Natural killer cell treated with Interleukin-12 subunit alpha and Interleukin-12 subunit beta and Interleukin-15 and Interleukin-18, amount 100 ng/mL, for 72 hours (primary cell): Measurements from ENCODE around the gene DNAL4. TPM values are rescaled to one million over a fixed set of nuclear protein-coding genes. Genes with fewer than 3 reads are reported as not detected.

ENCODE experiments used
- ATAC-seq, 2 donors: fragments of 150-1000 bp; cut with Tn5 transposase in 1 of 2; sonication (Bioruptor Pico), chemical (Tn5 transposase) in 1 of 2; 2 replicates each; pipeline ENCODE4 v1.10.0; 2021
- DNase-seq: peaks from one replicate; pipeline ENCODE4 v3.0.0; 2022; ENCODE audit warnings: low spot score
- H3K27ac Mint-ChIP-seq, 2 donors: 1 replicate in 1 of 2; 2 replicates in 1 of 2; pipeline ENCODE4 v1.8.0; 2022; ENCODE audit warnings: mixed read lengths in 2 of 2, mild to moderate bottlenecking in 1 of 2, moderate library complexity in 1 of 2
- H3K27me3 Mint-ChIP-seq, 2 donors: 1 replicate in 1 of 2; 2 replicates in 1 of 2; pipeline ENCODE4 v1.8.0; 2022; ENCODE audit warnings: mixed read lengths in 2 of 2
- H3K36me3 Mint-ChIP-seq: one replicate; pipeline ENCODE4 v1.8.0; 2022; ENCODE audit warnings: mixed read lengths
- H3K4me1 Mint-ChIP-seq, 2 donors: 1 replicate in 1 of 2; 2 replicates in 1 of 2; pipeline ENCODE4 v1.8.0; 2022; ENCODE audit warnings: low read depth in 2 of 2, mixed read lengths in 2 of 2, mild to moderate bottlenecking in 1 of 2
- H3K4me3 Mint-ChIP-seq: one replicate; pipeline ENCODE4 v1.8.0; 2022; ENCODE audit warnings: mixed read lengths
- H3K9me3 Mint-ChIP-seq: 2 replicates; pipeline ENCODE4 v1.8.0; 2022; ENCODE audit warnings: mixed read lengths
- total RNA-seq, 2 donors: library from RNA; stranded (reverse); gene quantifications; one replicate each; pipeline ENCODE4 v1.2.3, GENCODE V29; 2022

The DNAL4 gene
- 10 to 100 TPM in 1 of 2 donors, 1 to 10 TPM in 1; 9.0 to 11.0 TPM for total RNA-seq

- DNase-seq (peak; percentile 95), ATAC-seq (peak; percentile 96 to 98)
- Mint-ChIP-seq H3K27me3 (peaks cover 24 to 34% of the 10 kb centered on the region in 2 donors), H3K9me3 (peaks cover 5% of the 10 kb centered on the region), H3K36me3 (no peaks in the 10 kb centered on the region), H3K4me1 (peaks cover 21 to 31% of the 10 kb centered on the region in 2 donors), H3K4me3 (peak within 1 kb of the TSS; percentile 98), H3K27ac (peak within 1 kb of the TSS; percentile 83 to 84)
Observed at GRCh38 chr22:38793721-38794466, at the start of gene DNAL4. Gene DNAL4 (minus strand): TSS chr22:38794143. CDS start chr22:38782731, 11,412 bp downstream.

- no peak overlapping the region for H3K4me3 Mint-ChIP-seq
- peak; percentile 70 for DNase-seq
Observed at GRCh38 chr22:38843201-38843656, 49.3 kb upstream of the DNAL4 start.

GRCh38 chr22:38842512-38843200 lies 48.7 kb upstream of the DNAL4 start:
- Mint-ChIP-seq H3K27me3 (peaks cover 23 to 27% of the 10 kb centered on the region in 2 donors), H3K4me3 (peak overlapping the region; percentile 80), H3K27ac (peak overlapping the region; percentile 19 to 63), H3K9me3 (no peaks in the 10 kb centered on the region), H3K36me3 (no peaks in the 10 kb centered on the region), H3K4me1 (peaks cover 0 to 20% of the 10 kb centered on the region in 2 donors)
- no peak for ATAC-seq
- no peak for DNase-seq

More at GRCh38 chr22:38843201-38843656, 49.3 kb upstream of the DNAL4 start:
- Mint-ChIP-seq H3K36me3 (no peaks in the 10 kb centered on the region), H3K9me3 (no peaks in the 10 kb centered on the region), H3K27ac (no peak overlapping the region), H3K27me3 (peaks cover 23 to 27% of the 10 kb centered on the region in 2 donors), H3K4me1 (peaks cover 0 to 20% of the 10 kb centered on the region in 2 donors)
- peak; percentile 86 to 90 for ATAC-seq

GRCh38 chr22:38841635-38842034 lies 47.7 kb upstream of the DNAL4 start:
- no peak for ATAC-seq
- Mint-ChIP-seq H3K4me3 (no peak overlapping the region), H3K27ac (no peak overlapping the region), H3K27me3 (peaks cover 17 to 25% of the 10 kb centered on the region in 2 donors), H3K36me3 (no peaks in the 10 kb centered on the region), H3K4me1 (peaks cover 0 to 20% of the 10 kb centered on the region in 2 donors), H3K9me3 (no peaks in the 10 kb centered on the region)
- DNase-seq: no peak

- no peak for ATAC-seq
- H3K27me3 Mint-ChIP-seq: peaks cover 16 to 22% of the 10 kb centered on the region in 2 donors
- H3K4me3 Mint-ChIP-seq: no peak overlapping the region
- H3K4me1 Mint-ChIP-seq: peaks cover 0 to 20% of the 10 kb centered on the region in 2 donors
- no peaks in the 10 kb centered on the region for H3K9me3 Mint-ChIP-seq
- H3K36me3 Mint-ChIP-seq: no peaks in the 10 kb centered on the region
- H3K27ac Mint-ChIP-seq: no peak overlapping the region
- DNase-seq: no peak
Observed at GRCh38 chr22:38841211-38841610, 47.3 kb upstream of the DNAL4 start.

- Mint-ChIP-seq H3K4me3 (no peak overlapping the region), H3K27ac (no peak overlapping the region), H3K9me3 (no peaks in the 10 kb centered on the region), H3K27me3 (peaks cover 16 to 22% of the 10 kb centered on the region in 2 donors), H3K4me1 (peaks cover 0 to 20% of the 10 kb centered on the region in 2 donors), H3K36me3 (no peaks in the 10 kb centered on the region)
- no peak for DNase-seq
- ATAC-seq: no peak
Observed at GRCh38 chr22:38840129-38840528, 46.2 kb upstream of the DNAL4 start.

- Mint-ChIP-seq H3K36me3 (no peaks in the 10 kb centered on the region), H3K27ac (no peak overlapping the region), H3K4me1 (peaks cover 0 to 20% of the 10 kb centered on the region in 2 donors), H3K9me3 (no peaks in the 10 kb centered on the region), H3K27me3 (peaks cover 16 to 22% of the 10 kb centered on the region in 2 donors), H3K4me3 (no peak overlapping the region)
- no peak for DNase-seq
- no peak for ATAC-seq
Observed at GRCh38 chr22:38839686-38840085, 45.7 kb upstream of the DNAL4 start.

- Mint-ChIP-seq H3K27me3 (peaks cover 12 to 19% of the 10 kb centered on the region in 2 donors), H3K4me3 (no peak overlapping the region), H3K27ac (no peak overlapping the region), H3K4me1 (peaks cover 0 to 13% of the 10 kb centered on the region in 2 donors), H3K9me3 (no peaks in the 10 kb centered on the region), H3K36me3 (no peaks in the 10 kb centered on the region)
- DNase-seq (no peak), ATAC-seq (no peak)
Observed at GRCh38 chr22:38837414-38837928, 43.5 kb upstream of the DNAL4 start.

- peaks cover 0 to 9% of the 10 kb centered on the region in 2 donors for H3K4me1 Mint-ChIP-seq
- peaks cover 8 to 15% of the 10 kb centered on the region in 2 donors for H3K27me3 Mint-ChIP-seq
- no peaks in the 10 kb centered on the region for H3K36me3 Mint-ChIP-seq
- H3K4me3 Mint-ChIP-seq: no peak overlapping the region
- no peaks in the 10 kb centered on the region for H3K9me3 Mint-ChIP-seq
- DNase-seq: no peak
- H3K27ac Mint-ChIP-seq: no peak overlapping the region
- no peak for ATAC-seq
Observed at GRCh38 chr22:38835888-38836301, 42.0 kb upstream of the DNAL4 start.

- Mint-ChIP-seq H3K27me3 (peaks cover 4 to 6% of the 10 kb centered on the region in 2 donors), H3K36me3 (no peaks in the 10 kb centered on the region), H3K9me3 (no peaks in the 10 kb centered on the region), H3K4me1 (peaks cover 0 to 1% of the 10 kb centered on the region in 2 donors), H3K4me3 (no peak overlapping the region), H3K27ac (no peak overlapping the region)
- ATAC-seq (no peak), DNase-seq (no peak)
Observed at GRCh38 chr22:38834991-38835390, 41.0 kb upstream of the DNAL4 start.

- DNase-seq: no peak
- ATAC-seq: no peak
- Mint-ChIP-seq H3K4me3 (no peak overlapping the region), H3K36me3 (no peaks in the 10 kb centered on the region), H3K9me3 (no peaks in the 10 kb centered on the region), H3K4me1 (no peaks in the 10 kb centered on the region), H3K27ac (no peak overlapping the region), H3K27me3 (no peaks in the 10 kb centered on the region)
Observed at GRCh38 chr22:38834215-38834953, 40.4 kb upstream of the DNAL4 start.

GRCh38 chr22:38833061-38833460 lies 39.1 kb upstream of the DNAL4 start:
- H3K36me3 Mint-ChIP-seq: no peaks in the 10 kb centered on the region
- no peak overlapping the region for H3K27ac Mint-ChIP-seq
- no peaks in the 10 kb centered on the region for H3K9me3 Mint-ChIP-seq
- ATAC-seq (peak in 1 of 2 donors; percentile 28), DNase-seq (no peak)
- no peak overlapping the region for H3K4me3 Mint-ChIP-seq
- no peaks in the 10 kb centered on the region for H3K4me1 Mint-ChIP-seq
- H3K27me3 Mint-ChIP-seq: no peaks in the 10 kb centered on the region
